ENCODE results near the gene LDB1. TPM values are rescaled to one million over a fixed set of nuclear protein-coding genes. Genes with fewer than 3 reads are reported as not detected.

Gene LDB1
- total and polyA plus RNA-seq, 9 donors = 48.3 to 83.0 (median 77.5) TPM

- Histone ChIP-seq H3K27ac (ENCODE audit: low read length) (peak overlapping the region; percentile 97), H3K36me3 (ENCODE audit: control insufficient read depth, insufficient read depth, low read length) (peaks cover 52% of the 10 kb centered on the region), H3K27me3 (ENCODE audit: control insufficient read depth, insufficient read depth, low read length) (no peaks in the 10 kb centered on the region), H3K4me3 (ENCODE audit: low read length) (peak overlapping the region; percentile 76), H3K9me3 (replicated peaks; ENCODE audit: control insufficient read depth, low read depth, low read length) (no peaks in the 10 kb centered on the region), H3K4me1 (ENCODE audit: control insufficient read depth, insufficient read depth, low read length) (peaks cover 11% of the 10 kb centered on the region)
- no peak for DNase-seq
- WGBS (ENCODE audit: insufficient coverage) = under 1% methylated on average over 19 of the region's 19 CpGs
These were observed 32.4 kb upstream of the LDB1 start for GRCh38 chr10:102152545-102152890.

- H3K4me3 ChIP-seq (ENCODE audit: low read length) = peak within 1 kb of the TSS; percentile 76
- DNase-seq = peak; percentile 99
- H3K27ac ChIP-seq (ENCODE audit: low read length) = peak within 1 kb of the TSS; percentile 97
- H3K27me3 ChIP-seq (ENCODE audit: control insufficient read depth, insufficient read depth, low read length) = no peaks in the 10 kb centered on the region
- under 1% methylated on average over 48 of the region's 59 CpGs for WGBS (ENCODE audit: insufficient coverage)
- peaks cover 52% of the 10 kb centered on the region for H3K36me3 ChIP-seq (ENCODE audit: control insufficient read depth, insufficient read depth, low read length)
- no peaks in the 10 kb centered on the region for H3K9me3 ChIP-seq (replicated peaks; ENCODE audit: control insufficient read depth, low read depth, low read length)
- H3K4me1 ChIP-seq (ENCODE audit: control insufficient read depth, insufficient read depth, low read length) = peaks cover 11% of the 10 kb centered on the region
These were observed 31.8 kb upstream of the LDB1 start, which contains the start of gene NOLC1 for GRCh38 chr10:102151774-102152544. TSS of gene NOLC1 (plus strand) at chr10:102152389. CDS start at chr10:102152411, 22 bp downstream.

GRCh38 chr10:102150970-102151773 lies 31.0 kb upstream of the LDB1 start:
- Histone ChIP-seq H3K36me3 (ENCODE audit: control insufficient read depth, insufficient read depth, low read length) (peaks cover 52% of the 10 kb centered on the region), H3K27ac (ENCODE audit: low read length) (peak overlapping the region; percentile 97), H3K4me1 (ENCODE audit: control insufficient read depth, insufficient read depth, low read length) (peaks cover 11% of the 10 kb centered on the region), H3K27me3 (ENCODE audit: control insufficient read depth, insufficient read depth, low read length) (no peaks in the 10 kb centered on the region), H3K4me3 (ENCODE audit: low read length) (peak overlapping the region; percentile 76), H3K9me3 (replicated peaks; ENCODE audit: control insufficient read depth, low read depth, low read length) (no peaks in the 10 kb centered on the region)
- peak; percentile 25 for DNase-seq
- 76% methylated on average over 2 of the region's 3 CpGs for WGBS (ENCODE audit: insufficient coverage)

- 91% methylated on average over 4 of the region's 13 CpGs for WGBS (ENCODE audit: insufficient coverage)
- peaks cover 9% of the 10 kb centered on the region for H3K4me1 ChIP-seq (ENCODE audit: control insufficient read depth, insufficient read depth, low read length)
- H3K4me3 ChIP-seq (ENCODE audit: low read length) = no peak overlapping the region
- DNase-seq = no peak
- H3K36me3 ChIP-seq (ENCODE audit: control insufficient read depth, insufficient read depth, low read length) = peaks cover 62% of the 10 kb centered on the region
- no peaks in the 10 kb centered on the region for H3K27me3 ChIP-seq (ENCODE audit: control insufficient read depth, insufficient read depth, low read length)
- H3K27ac ChIP-seq (ENCODE audit: low read length) = no peak overlapping the region
- no peaks in the 10 kb centered on the region for H3K9me3 ChIP-seq (replicated peaks; ENCODE audit: control insufficient read depth, low read depth, low read length)
These were observed 28.1 kb upstream of the LDB1 start for GRCh38 chr10:102148275-102148674.

GRCh38 chr10:102147561-102147960 lies 27.4 kb upstream of the LDB1 start:
- Histone ChIP-seq H3K27me3 (ENCODE audit: control insufficient read depth, insufficient read depth, low read length) (no peaks in the 10 kb centered on the region), H3K4me3 (ENCODE audit: low read length) (no peak overlapping the region), H3K36me3 (ENCODE audit: control insufficient read depth, insufficient read depth, low read length) (peaks cover 68% of the 10 kb centered on the region), H3K9me3 (replicated peaks; ENCODE audit: control insufficient read depth, low read depth, low read length) (no peaks in the 10 kb centered on the region), H3K27ac (ENCODE audit: low read length) (no peak overlapping the region), H3K4me1 (ENCODE audit: control insufficient read depth, insufficient read depth, low read length) (peaks cover 5% of the 10 kb centered on the region)
- no CpG with 5 or more reads among the region's 1 CpG for WGBS (ENCODE audit: insufficient coverage)
- DNase-seq = no peak

GRCh38 chr10:102146971-102147428 lies 26.8 kb upstream of the LDB1 start:
- 92% methylated on average over 17 of the region's 17 CpGs for WGBS (ENCODE audit: insufficient coverage)
- H3K27me3 ChIP-seq (ENCODE audit: control insufficient read depth, insufficient read depth, low read length) = no peaks in the 10 kb centered on the region
- H3K9me3 ChIP-seq (replicated peaks; ENCODE audit: control insufficient read depth, low read depth, low read length) = no peaks in the 10 kb centered on the region
- peaks cover 70% of the 10 kb centered on the region for H3K36me3 ChIP-seq (ENCODE audit: control insufficient read depth, insufficient read depth, low read length)
- H3K27ac ChIP-seq (ENCODE audit: low read length) = no peak overlapping the region
- H3K4me3 ChIP-seq (ENCODE audit: low read length) = no peak overlapping the region
- H3K4me1 ChIP-seq (ENCODE audit: control insufficient read depth, insufficient read depth, low read length) = peaks cover 5% of the 10 kb centered on the region
- DNase-seq = no peak

GRCh38 chr10:102141583-102142107 lies 21.5 kb upstream of the LDB1 start:
- Histone ChIP-seq H3K9me3 (replicated peaks; ENCODE audit: control insufficient read depth, low read depth, low read length) (no peaks in the 10 kb centered on the region), H3K27me3 (ENCODE audit: control insufficient read depth, insufficient read depth, low read length) (no peaks in the 10 kb centered on the region), H3K36me3 (ENCODE audit: control insufficient read depth, insufficient read depth, low read length) (peaks cover 82% of the 10 kb centered on the region), H3K27ac (ENCODE audit: low read length) (no peak overlapping the region), H3K4me3 (ENCODE audit: low read length) (no peak overlapping the region), H3K4me1 (ENCODE audit: control insufficient read depth, insufficient read depth, low read length) (peaks cover 3% of the 10 kb centered on the region)
- no peak for DNase-seq
- WGBS (ENCODE audit: insufficient coverage) = 92% methylated on average over 2 of the region's 4 CpGs

- DNase-seq = no peak
- Histone ChIP-seq H3K9me3 (replicated peaks; ENCODE audit: control insufficient read depth, low read depth, low read length) (no peaks in the 10 kb centered on the region), H3K36me3 (ENCODE audit: control insufficient read depth, insufficient read depth, low read length) (peaks cover 77% of the 10 kb centered on the region), H3K4me3 (ENCODE audit: low read length) (no peak overlapping the region), H3K27me3 (ENCODE audit: control insufficient read depth, insufficient read depth, low read length) (no peaks in the 10 kb centered on the region), H3K4me1 (ENCODE audit: control insufficient read depth, insufficient read depth, low read length) (peaks cover 7% of the 10 kb centered on the region), H3K27ac (ENCODE audit: low read length) (no peak overlapping the region)
- WGBS (ENCODE audit: insufficient coverage) = 90% methylated on average over 5 of the region's 5 CpGs
These were observed 20.9 kb upstream of the LDB1 start for GRCh38 chr10:102140913-102141540.

GRCh38 chr10:102140218-102140617 lies 20.1 kb upstream of the LDB1 start:
- Histone ChIP-seq H3K4me3 (ENCODE audit: low read length) (no peak overlapping the region), H3K36me3 (ENCODE audit: control insufficient read depth, insufficient read depth, low read length) (peaks cover 73% of the 10 kb centered on the region), H3K27ac (ENCODE audit: low read length) (no peak overlapping the region), H3K4me1 (ENCODE audit: control insufficient read depth, insufficient read depth, low read length) (peaks cover 13% of the 10 kb centered on the region), H3K27me3 (ENCODE audit: control insufficient read depth, insufficient read depth, low read length) (no peaks in the 10 kb centered on the region), H3K9me3 (replicated peaks; ENCODE audit: control insufficient read depth, low read depth, low read length) (no peaks in the 10 kb centered on the region)
- no peak for DNase-seq
- WGBS (ENCODE audit: insufficient coverage) = 98% methylated on average over 3 of the region's 4 CpGs

All from muscle of leg (tissue), 11 donors.